ENCODE measurements around the gene MGAT5B. TPM values are rescaled to one million over a fixed set of nuclear protein-coding genes. Genes with fewer than 3 reads are reported as not detected.

Gene MGAT5B
- total and polyA plus RNA-seq, 9 of the 15 experiments (the other 6 are each of a cell fraction or from before 2014, with no cell fraction given), result 0.09 to 0.43 (median 0.18) TPM; not detected in 4

- ChIA-PET CTCF (ENCODE audit: low intra/inter-chr PET ratio) (no interaction called here), POLR2A (no interaction called here)
- Histone ChIP-seq H3K9ac (ENCODE audit: insufficient read depth in 1 of 2, low read depth in 2 of 2, low read length in 2 of 2) (no peak overlapping the region), H3K27ac (ENCODE audit: extremely low read depth, low read depth, low read length) (no peak overlapping the region), H3K9me3 (replicated peaks; ENCODE audit: control insufficient read depth, insufficient read depth, low read depth, low read length) (0 out of 2 replicates have a peak, but pooled peaks cover 3% of the 10 kb centered on the region), H3K4me3 (no peak overlapping the region), H2AFZ (ENCODE audit: low read depth, low read length) (no peak overlapping the region), H3K27me3 (ENCODE audit: control insufficient read depth in 2 of 2, insufficient read depth in 2 of 2, low read length in 2 of 2) (peaks cover 24 to 61% of the 10 kb centered on the region in 2 experiments), H3K36me3 (ENCODE audit: control insufficient read depth, insufficient read depth, low read length) (no peaks in the 10 kb centered on the region), H3K79me2 (ENCODE audit: control insufficient read depth, insufficient read depth, low read length) (no peaks in the 10 kb centered on the region), H4K20me1 (replicated peaks; ENCODE audit: control insufficient read depth, insufficient read depth, low read length) (peaks cover 8% of the 10 kb centered on the region; the same call in 1 of the 2 replicates), H3K9me1 (ENCODE audit: control insufficient read depth, insufficient read depth, low read length) (no peaks in the 10 kb centered on the region), H3K4me1 (replicated peaks in 1 of 2; ENCODE audit: control insufficient read depth in 2 of 2, insufficient read depth in 2 of 2, low read length in 2 of 2) (peaks cover 0 to 15% of the 10 kb centered on the region in 2 experiments; a peak in 1 of 5 replicates), H3K4me2 (ENCODE audit: insufficient read depth, low read length) (no peak overlapping the region)
- TF ChIP-seq ZNF79 (CRISPR knock-in tag; IDR thresholded peaks at IDR 0.05; ENCODE audit: low read depth) (no peak), NCOA2 (IDR thresholded peaks at IDR 0.05; ENCODE audit: partially characterized antibody in 2 of 2) (no peak), MCM2 (IDR thresholded peaks at IDR 0.05; ENCODE audit: low read depth) (no peak), FOXM1 (IDR thresholded peaks at IDR 0.05; ENCODE audit: low read depth) (no peak), FOXM1 (CRISPR knock-in tag; IDR thresholded peaks at IDR 0.05; ENCODE audit: low read depth) (no peak), PPARD (CRISPR knock-in tag; IDR thresholded peaks at IDR 0.05) (no peak), KAT7 (CRISPR knock-in tag; IDR thresholded peaks at IDR 0.05; ENCODE audit: borderline replicate concordance) (no peak), RBM39 (optimal IDR thresholded peaks at IDR 0.05; ENCODE audit: low read depth, low read length) (no peak), NR2C1 (IDR thresholded peaks at IDR 0.05) (no peak), NR2C1 (tag; IDR thresholded peaks at IDR 0.05) (no peak), ZBTB49 (CRISPR knock-in tag; IDR thresholded peaks at IDR 0.05; ENCODE audit: borderline replicate concordance) (no peak), FIP1L1 (IDR thresholded peaks at IDR 0.05; ENCODE audit: low read depth, low read length, poor library complexity, severe bottlenecking) (no peak), ZNF584 (CRISPR knock-in tag; IDR thresholded peaks at IDR 0.05; ENCODE audit: low read depth) (no peak), ZNF140 (CRISPR knock-in tag; IDR thresholded peaks at IDR 0.05) (no peak), HSF4 (CRISPR knock-in tag; IDR thresholded peaks at IDR 0.05; ENCODE audit: borderline replicate concordance) (no peak)
- TF ChIP-seq, protein P1, sequence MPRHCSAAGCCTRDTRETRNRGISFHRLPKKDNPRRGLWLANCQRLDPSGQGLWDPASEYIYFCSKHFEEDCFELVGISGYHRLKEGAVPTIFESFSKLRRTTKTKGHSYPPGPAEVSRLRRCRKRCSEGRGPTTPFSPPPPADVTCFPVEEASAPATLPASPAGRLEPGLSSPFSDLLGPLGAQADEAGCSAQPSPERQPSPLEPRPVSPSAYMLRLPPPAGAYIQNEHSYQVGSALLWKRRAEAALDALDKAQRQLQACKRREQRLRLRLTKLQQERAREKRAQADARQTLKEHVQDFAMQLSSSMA (CRISPR knock-in tag; IDR thresholded peaks at IDR 0.05), result no peak
- in situ Hi-C loops (cut with MboI) (no loop called here), intact Hi-C loops (cut with micrococcal nuclease) (no loop called here)
- FAIRE-seq (no peak), DNase-seq (ENCODE audit: extremely low read depth in 1 of 4, low spot score in 3 of 4) (no peak), ATAC-seq (no peak)
- BruUV-seq (replicated peaks), result no TSS peak
- 19% methylated on average over 7 of the region's 9 CpGs for WGBS (ENCODE audit: insufficient coverage, low coverage, missing lambda C conversion rate)
Observed at GRCh38 chr17:76877437-76877836, 9.2 kb downstream of the MGAT5B start.
